ENCODE data around the gene SNORC. TPM values are rescaled to one million over a fixed set of nuclear protein-coding genes. Genes with fewer than 3 reads are reported as not detected.

The SNORC gene
- total RNA-seq, 3 donors from 2014 or later = 13.3 to 48.1 (median 31.5) TPM

DNA sequence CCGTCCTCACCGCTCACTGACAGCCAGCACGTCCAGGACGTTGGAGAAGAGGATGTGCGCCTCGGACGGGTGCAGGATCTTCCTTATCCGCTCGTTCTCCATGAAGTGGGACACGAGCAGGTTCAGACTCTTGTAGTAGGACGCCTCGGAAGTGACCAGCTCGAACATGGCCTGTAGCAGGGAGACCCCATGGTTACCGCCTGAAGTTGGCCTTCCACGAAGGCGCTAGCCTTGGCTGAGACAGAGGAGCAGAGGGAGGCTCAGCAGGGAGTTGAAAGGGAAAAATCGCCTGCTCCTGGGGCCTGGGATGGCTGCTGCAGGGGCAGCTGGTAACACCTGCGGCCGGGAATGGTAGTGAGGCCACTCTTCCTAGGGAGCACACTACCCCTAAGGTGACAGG, 24.7 kb downstream of the SNORC start:
- TF ChIP-seq, protein P1, sequence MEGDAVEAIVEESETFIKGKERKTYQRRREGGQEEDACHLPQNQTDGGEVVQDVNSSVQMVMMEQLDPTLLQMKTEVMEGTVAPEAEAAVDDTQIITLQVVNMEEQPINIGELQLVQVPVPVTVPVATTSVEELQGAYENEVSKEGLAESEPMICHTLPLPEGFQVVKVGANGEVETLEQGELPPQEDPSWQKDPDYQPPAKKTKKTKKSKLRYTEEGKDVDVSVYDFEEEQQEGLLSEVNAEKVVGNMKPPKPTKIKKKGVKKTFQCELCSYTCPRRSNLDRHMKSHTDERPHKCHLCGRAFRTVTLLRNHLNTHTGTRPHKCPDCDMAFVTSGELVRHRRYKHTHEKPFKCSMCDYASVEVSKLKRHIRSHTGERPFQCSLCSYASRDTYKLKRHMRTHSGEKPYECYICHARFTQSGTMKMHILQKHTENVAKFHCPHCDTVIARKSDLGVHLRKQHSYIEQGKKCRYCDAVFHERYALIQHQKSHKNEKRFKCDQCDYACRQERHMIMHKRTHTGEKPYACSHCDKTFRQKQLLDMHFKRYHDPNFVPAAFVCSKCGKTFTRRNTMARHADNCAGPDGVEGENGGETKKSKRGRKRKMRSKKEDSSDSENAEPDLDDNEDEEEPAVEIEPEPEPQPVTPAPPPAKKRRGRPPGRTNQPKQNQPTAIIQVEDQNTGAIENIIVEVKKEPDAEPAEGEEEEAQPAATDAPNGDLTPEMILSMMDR (IDR thresholded peaks at IDR 0.05) = no peak
- Histone ChIP-seq H3K9me3 (no peaks in the 10 kb centered on the region), H3K4me3 (no peak overlapping the region), H3K4me1 (ENCODE audit: low read depth) (no peaks in the 10 kb centered on the region), H3K36me3 (ENCODE audit: low read depth) (no peaks in the 10 kb centered on the region)
- intact Hi-C loops (cut with DNase I, micrococcal nuclease) = no loop called here
- ATAC-seq (no peak), DNase-seq (peak in 1 of 3 donors; percentile 23)

DNA sequence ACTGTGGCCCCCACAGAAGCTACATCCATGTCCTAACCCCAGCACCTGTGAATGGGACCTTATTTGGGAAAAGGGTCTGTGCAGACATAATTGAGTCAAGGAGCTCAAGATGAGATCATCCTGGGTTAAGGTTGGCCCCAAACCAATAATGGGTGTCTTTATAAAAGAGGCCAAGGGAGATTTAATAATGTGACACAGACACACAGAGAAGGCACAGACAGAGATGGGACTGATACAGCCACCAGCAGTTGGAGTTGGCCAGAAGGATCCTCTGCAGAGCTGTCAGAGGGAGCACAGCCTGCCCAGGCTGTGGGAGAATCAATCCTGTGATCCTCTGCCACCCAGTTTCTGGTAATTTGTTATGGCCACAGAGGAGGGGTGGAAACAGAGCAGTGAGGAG, 26.0 kb downstream of the SNORC start:
- TF ChIP-seq, protein P1 (IDR thresholded peaks at IDR 0.05) = no peak
- intact Hi-C loops (cut with DNase I, micrococcal nuclease) = no loop called here
- no peak for ATAC-seq

DNA sequence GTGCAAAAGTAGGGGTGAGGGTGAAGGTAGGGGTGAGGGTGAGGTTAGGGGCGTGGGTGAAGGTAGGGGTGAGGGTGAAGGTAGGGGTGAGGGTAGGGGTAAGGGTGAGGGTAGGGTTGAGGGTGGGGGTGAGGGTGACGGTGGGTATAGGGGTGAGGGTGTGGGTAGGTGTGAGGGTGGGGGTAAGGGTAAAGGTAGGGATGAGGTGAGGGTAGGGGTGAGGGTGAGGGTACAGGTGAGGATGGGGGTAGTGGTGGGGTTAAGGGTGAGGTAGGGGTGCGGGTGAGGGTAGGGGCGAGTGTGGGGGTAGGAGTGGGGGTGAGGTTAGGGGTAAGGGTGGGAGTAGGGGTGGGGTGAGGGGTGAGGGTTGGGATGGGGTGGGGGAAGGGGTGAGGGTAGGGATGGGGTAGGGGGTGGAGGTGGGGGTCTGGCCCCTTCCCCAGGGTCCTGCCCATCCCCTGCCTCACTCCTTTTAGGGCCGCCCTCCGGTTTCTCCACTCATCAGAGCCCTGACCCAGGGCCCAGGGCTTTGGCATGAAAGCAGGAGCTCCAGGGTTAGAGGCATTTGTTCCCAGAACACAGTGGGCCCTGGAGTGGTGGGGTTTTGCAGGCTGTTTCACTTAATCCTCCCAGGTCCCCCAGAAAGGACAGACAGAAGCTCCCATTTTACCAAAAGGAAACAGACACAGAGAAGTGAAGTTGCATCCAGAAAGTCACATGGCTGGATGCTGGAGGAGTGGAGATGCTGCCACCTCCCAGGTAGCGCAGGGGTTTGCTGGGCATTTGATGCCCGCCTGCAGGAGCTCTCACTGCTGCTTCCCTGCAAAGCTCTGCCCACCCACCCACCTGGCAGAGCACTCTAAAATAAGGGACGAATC, 26.9 kb downstream of the SNORC start:
- DNase-seq (no peak), ATAC-seq (no peak)
- H3K9me3 ChIP-seq = no peaks in the 10 kb centered on the region
- no peaks in the 10 kb centered on the region for H3K4me1 ChIP-seq (ENCODE audit: low read depth)
- H3K4me3 ChIP-seq = no peak overlapping the region
- TF ChIP-seq, protein P1 (IDR thresholded peaks at IDR 0.05) = no peak
- intact Hi-C loops (cut with DNase I, micrococcal nuclease) = no loop called here
- H3K36me3 ChIP-seq (ENCODE audit: low read depth) = no peaks in the 10 kb centered on the region

More for the DNA sequence above, 26.0 kb downstream of the SNORC start:
- no peaks in the 10 kb centered on the region for H3K36me3 ChIP-seq (ENCODE audit: low read depth)
- H3K9me3 ChIP-seq = no peaks in the 10 kb centered on the region
- peak in 1 of 3 donors; percentile 3 for DNase-seq
- no peaks in the 10 kb centered on the region for H3K4me1 ChIP-seq (ENCODE audit: low read depth)
- H3K4me3 ChIP-seq = no peak overlapping the region

DNA sequence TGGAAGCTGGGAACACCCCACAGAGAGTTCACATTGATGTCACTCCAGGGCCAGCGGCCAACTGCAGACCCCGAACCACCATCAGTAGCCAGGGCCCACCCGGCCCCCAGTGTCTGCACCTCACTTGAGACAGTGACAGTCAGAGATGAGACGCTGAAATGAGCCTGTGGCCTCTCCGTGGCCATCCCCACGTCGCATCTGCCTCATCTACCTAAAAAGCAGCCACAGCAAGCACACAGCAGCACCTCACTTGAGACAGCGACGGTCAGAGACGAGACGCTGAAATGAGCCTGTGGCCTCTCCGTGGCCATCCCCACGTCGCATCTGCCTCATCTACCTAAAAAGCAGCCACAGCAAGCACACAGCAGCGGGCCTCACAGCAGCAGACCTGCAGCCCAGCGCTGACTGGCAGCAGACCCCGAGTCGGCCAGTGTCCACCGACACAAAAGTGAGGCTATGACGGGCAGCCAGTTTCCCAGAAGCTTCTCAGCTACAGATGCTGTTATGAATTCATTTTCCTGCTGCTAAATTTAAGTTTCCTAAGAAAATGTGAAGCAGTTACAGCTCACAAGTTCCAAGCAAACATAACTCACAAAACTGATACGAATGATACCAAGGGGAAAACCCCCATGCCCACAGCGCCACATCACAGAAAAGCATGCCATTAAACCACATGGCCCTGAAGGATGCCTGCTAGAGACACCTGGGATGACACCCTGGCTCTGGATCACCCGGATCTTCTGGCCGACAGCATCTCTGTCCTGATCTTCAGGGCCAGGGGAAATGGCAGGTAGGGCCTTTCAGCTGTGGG, 27.7 kb downstream of the SNORC start:
- Histone ChIP-seq H3K4me3 (no peak overlapping the region), H3K9me3 (no peaks in the 10 kb centered on the region), H3K36me3 (ENCODE audit: low read depth) (no peaks in the 10 kb centered on the region), H3K4me1 (ENCODE audit: low read depth) (no peaks in the 10 kb centered on the region)
- TF ChIP-seq, protein P1 (IDR thresholded peaks at IDR 0.05) = no peak
- intact Hi-C loops (cut with DNase I, micrococcal nuclease) = no loop called here
- no peak for ATAC-seq
- peak in 1 of 3 donors; percentile 14 for DNase-seq

DNA sequence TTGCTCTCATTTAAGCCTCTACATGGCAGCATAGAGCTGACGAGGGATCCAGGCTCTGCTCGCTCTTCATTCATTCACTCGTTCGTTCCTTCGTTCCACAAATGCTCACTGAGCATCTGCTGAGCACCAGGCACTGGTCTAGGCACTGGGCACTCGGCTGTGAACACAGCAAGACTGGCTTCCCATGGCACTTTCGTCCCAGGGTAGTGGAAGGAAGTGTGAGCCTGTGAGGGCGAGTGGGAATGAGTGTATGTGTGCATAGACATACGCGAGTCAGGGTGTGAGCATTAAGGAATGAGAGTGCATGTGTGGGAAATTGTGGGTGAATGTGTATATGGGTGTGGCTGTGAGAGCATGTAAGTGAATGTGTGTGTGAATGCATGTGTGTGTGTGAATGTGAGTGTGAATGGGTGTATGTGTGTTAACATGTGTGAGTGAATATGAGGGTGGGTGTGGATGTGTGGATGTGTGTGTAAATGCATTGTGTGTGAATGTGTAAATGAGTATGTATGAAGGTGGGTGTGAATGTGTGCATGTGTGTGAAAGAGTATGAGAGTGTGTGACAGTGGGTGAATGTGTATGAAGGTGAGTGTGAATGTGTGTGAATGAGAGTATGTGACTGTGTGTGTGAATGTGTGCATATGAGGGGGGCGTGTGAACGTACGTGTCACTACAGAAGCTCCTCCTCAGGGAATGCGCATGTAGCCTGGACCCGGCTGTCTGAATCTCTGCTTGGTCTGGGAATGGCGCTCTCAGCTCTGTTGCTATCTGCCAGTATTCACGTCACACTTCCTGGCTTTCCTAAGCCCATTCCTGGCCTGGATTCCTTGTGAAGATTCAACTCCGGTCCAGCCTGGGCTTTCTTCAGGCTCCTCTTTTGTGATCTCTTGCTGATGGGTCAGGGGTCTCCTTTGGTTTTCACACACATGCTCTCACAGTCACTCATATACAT, 28.8 kb downstream of the SNORC start:
- Histone ChIP-seq H3K9me3 (no peaks in the 10 kb centered on the region), H3K36me3 (ENCODE audit: low read depth) (no peaks in the 10 kb centered on the region), H3K4me3 (no peak overlapping the region), H3K4me1 (ENCODE audit: low read depth) (no peaks in the 10 kb centered on the region)
- DNase-seq (peak in 1 of 3 donors; percentile 6), ATAC-seq (peak; percentile 8)
- intact Hi-C loops (cut with DNase I, micrococcal nuclease) = no loop called here
- TF ChIP-seq, protein P1 (IDR thresholded peaks at IDR 0.05) = no peak

Measured in mucosa of descending colon (tissue), 3 donors.